OCI-M1 (cell line): ENCODE measurements around the gene PDE7B.

Experiments used
- DNase-seq: peaks from one replicate; lab custom pipeline; 2025; lab: John Stamatoyannopoulos, UW

The PDE7B gene

DNA sequence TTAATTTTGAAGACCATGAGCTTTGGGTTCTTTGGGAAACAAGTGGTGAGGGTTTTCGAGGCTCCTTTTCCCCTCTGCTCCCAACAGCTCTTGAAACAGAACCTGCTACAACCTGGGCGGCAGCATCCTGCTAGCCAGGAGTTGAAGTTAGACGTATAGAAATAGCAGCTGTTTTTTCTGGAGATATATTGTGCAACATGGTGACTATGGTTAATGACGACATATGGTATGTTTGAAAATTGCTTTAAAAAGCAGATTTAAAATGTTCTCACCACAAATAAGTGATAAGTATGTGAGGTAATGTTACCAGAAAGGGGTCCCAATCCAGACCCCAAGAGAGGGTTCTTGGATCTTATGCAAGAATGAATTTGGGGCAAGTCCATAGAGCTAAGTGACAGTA is 138.9 kb downstream of the PDE7B start:
- DNase-seq, result no peak

DNA sequence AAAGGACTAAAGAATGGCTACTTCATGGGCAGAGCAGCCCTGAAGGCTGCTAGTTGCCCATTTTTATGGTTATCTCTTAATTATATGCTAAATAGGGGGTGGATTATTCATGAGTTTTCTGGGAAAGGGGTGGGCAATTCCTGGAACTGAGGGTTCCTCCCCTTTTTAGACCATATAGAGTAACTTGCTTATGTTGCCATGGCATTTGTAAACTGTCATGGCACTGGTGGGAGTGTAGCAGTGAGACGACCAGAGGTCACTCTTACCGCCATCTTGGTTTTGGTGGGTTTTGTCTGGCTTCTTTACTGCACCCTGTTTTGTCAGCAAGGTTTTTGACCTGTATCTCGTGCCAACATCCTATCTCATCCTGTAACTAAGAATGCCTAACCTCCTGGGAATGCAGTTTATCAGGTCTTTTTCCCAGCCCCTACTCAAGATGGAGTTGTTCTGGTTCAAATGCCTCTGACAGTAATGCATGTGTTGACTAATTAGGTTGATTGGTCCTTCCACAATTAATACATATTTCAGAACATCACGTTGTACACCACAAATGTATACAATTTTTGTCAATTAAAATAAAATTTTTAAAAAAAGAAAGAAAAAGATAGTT is 139.5 kb downstream of the PDE7B start:
- DNase-seq, result no peak

DNA sequence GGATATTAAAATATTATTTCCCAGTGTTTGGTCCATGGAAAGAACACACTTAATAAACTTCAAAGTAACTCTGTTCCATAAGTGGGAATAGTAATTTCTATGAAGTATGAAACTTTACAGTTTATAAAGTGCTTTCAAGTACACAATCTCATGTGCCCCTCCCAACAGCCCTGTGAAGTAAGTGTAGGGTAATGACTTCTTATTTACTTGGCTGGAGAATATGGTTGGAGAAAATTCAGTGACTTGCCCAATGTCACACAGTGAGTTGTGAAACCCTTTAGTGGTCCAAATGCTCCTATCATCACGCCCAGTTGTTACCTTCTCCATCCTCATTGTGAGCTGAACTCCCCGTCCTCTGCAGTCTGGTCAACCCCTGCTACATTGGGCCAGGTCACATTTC is 141.2 kb downstream of the PDE7B start:
- no peak for DNase-seq

- DNase-seq, result no peak
Observed at GRCh38 chr6:135993361-135993760, 141.9 kb downstream of the PDE7B start.

DNA sequence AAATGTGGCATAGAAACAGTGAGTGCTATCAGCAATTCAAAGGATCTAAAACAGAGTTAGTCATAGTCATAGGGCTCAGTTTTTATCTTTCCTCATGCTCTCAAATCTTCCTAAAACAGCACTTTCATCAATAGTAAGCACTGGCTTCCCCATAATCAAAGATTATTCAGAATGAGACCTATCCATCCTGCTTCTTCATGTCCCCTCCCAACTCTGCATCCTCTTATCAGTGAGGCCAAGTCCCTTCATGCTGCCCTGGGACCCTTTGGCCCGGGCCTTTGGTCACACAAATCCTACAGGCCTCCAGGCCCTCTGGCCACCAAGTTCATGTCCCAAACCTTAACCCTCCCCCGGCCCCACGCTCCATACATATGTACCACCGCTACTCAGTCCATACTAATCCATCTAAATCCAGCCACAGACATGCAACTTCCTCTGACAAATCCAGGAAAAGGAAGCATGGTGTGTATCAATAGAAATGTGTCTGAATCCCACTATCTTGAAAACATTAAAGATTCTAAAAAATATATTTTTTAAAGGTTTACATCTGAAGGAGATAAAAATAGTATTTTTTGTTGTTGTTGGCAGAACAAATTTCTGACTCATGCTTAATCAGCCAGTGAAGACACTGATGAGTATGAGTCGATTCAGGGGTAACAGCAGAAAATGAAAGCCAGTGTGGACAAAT is 143.5 kb downstream of the PDE7B start:
- DNase-seq, result peak; percentile 38

DNA sequence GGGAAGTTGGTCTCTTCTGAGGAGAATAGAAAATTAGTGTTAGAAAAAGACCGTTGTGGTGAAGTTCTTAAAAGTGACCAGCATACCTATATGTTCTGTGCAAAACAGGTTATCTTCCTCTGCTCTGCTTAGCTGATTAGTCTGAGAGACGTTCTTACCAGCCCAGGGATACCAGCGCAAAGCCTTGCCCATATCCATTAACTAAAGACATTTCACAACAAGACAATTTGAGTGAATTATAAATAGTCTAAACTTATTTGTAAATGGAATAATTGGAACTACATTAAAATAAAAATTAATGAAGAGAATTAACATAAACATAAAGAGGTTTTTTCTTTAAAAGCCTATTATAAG is 144.0 kb downstream of the PDE7B start:
- DNase-seq, result no peak

- DNase-seq, result no peak
Observed at GRCh38 chr6:135996668-135997067, 145.2 kb downstream of the PDE7B start.

GRCh38 chr6:135999393-135999792 is 147.9 kb downstream of the PDE7B start:
- no peak for DNase-seq

GRCh38 chr6:136007345-136007744 is 155.8 kb downstream of the PDE7B start:
- no peak for DNase-seq

DNA sequence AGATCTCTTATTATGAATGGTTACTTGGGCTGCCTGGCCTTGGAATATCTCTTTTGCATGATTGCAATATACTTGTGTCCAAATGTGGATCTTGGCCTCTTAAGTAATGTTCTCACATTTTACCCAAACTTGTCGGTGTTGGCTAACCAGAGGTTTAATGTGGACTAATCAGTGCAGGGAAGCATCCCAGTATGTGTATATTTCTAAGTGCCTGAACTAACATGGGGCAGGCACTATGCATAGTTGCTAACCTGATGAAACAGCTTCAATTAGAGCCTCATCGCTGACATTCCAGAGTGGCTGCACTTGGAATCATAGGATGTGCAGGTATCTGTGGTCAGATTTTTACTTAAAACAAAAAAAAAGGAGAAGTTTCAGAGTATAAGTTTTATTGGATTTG is 160.0 kb downstream of the PDE7B start:
- DNase-seq, result no peak

DNA sequence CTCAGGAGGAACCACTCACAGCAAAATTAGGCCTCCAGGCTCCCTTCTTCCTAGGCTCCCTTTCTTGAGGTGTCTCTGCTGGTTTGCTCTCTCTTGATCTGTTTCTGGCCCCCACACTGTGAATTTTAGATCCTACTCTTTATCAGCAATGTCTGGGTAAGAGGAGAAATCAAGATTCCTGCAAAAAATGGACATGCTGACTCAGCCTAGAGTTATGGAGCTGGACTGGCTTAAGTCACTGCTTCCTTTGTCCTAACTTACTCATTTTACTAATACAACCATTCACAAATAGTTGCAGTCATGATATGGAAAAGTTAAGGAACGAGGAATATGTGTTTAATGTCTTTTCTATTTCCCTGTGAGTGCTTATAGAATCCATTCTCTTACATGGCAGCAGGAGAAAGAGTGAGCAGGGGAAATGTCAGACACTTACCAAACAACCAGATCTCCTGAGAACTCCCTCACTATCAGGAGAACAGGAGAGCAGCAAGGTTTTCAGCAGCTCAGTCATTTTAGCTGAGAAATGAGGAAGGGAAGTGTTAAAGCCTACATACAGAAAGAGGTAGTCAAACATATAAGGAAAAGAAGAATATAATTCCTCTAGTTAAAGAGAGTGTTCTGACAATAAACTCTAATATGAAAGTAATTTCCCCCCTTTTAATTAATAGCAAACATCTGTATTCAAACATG is 160.8 kb downstream of the PDE7B start:
- DNase-seq, result peak; percentile 30

GRCh38 chr6:136012943-136013342 is 161.4 kb downstream of the PDE7B start:
- no peak for DNase-seq

GRCh38 chr6:136014454-136015437 is 163.2 kb downstream of the PDE7B start:
- no peak for DNase-seq

GRCh38 chr6:136015531-136015930 is 164.0 kb downstream of the PDE7B start:
- no peak for DNase-seq

GRCh38 chr6:136016228-136017225 is 165.0 kb downstream of the PDE7B start:
- no peak for DNase-seq

- DNase-seq, result no peak
Observed at GRCh38 chr6:136020691-136021090, 169.2 kb downstream of the PDE7B start.

DNA sequence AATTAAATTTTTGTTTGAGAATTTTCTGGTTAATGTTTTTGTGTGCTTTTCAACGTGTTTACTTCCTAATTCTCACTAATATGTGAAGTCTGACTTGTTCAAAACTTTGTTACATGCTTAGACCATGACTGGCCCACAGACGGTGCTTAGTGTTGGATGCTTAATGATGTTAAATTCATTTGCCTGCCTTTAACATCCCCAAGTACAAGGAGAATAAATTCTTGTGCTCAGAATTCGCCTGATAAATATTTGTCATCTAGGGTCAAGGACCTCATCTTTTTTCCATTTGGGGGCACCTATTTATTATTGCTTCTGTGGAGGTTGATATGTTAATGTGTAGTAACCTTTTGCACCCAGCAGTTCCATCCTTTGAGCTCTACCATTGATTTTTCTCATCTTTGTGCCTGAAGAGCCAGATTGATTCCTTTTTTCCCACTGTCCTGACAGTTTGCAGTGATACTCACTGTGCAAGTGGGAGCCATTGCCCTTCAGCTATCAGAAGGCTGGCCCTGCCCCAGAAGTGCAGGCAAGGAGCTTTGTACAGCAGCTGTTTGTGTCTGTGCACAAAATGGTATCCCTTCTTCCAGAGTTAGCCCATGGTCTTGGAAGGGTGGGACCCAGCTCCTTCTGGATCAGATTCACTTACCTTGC is 170.8 kb downstream of the PDE7B start:
- no peak for DNase-seq

GRCh38 chr6:136024711-136025110 is 173.2 kb downstream of the PDE7B start:
- peak; percentile 34 for DNase-seq

- no peak for DNase-seq
Observed at GRCh38 chr6:136025736-136026135, 174.2 kb downstream of the PDE7B start.

DNA sequence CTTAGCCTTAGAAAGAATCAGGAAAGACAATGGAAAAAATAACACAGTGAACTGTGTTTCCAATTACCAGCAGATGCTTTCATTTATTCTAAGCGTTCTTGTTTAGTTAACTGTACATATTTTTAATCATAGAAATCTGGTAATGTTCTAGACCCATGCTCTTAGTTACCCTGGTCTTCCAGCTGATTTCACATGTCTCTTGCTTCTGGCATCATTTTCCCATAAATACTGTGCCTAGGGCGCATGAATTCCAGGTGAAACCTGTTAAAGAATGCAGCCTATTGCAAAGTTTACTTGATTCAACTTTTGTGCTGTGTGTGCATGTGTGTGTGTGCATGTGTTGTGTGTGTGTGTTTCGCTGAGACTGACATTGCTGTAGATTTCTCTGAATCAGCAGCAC is 178.6 kb downstream of the PDE7B start:
- no peak for DNase-seq

- peak; percentile 43 for DNase-seq
Observed at GRCh38 chr6:136031982-136032381, 180.5 kb downstream of the PDE7B start.
